Measurements from ENCODE around the gene C7orf25. TPM values are rescaled to one million over a fixed set of nuclear protein-coding genes. Genes with fewer than 3 reads are reported as not detected.

The C7orf25 gene
- total RNA-seq = 10 to 100 TPM in 3 of 4 donors, 1 to 10 TPM in 1; 8.3 to 15.1 (median 11.3) TPM

DNA sequence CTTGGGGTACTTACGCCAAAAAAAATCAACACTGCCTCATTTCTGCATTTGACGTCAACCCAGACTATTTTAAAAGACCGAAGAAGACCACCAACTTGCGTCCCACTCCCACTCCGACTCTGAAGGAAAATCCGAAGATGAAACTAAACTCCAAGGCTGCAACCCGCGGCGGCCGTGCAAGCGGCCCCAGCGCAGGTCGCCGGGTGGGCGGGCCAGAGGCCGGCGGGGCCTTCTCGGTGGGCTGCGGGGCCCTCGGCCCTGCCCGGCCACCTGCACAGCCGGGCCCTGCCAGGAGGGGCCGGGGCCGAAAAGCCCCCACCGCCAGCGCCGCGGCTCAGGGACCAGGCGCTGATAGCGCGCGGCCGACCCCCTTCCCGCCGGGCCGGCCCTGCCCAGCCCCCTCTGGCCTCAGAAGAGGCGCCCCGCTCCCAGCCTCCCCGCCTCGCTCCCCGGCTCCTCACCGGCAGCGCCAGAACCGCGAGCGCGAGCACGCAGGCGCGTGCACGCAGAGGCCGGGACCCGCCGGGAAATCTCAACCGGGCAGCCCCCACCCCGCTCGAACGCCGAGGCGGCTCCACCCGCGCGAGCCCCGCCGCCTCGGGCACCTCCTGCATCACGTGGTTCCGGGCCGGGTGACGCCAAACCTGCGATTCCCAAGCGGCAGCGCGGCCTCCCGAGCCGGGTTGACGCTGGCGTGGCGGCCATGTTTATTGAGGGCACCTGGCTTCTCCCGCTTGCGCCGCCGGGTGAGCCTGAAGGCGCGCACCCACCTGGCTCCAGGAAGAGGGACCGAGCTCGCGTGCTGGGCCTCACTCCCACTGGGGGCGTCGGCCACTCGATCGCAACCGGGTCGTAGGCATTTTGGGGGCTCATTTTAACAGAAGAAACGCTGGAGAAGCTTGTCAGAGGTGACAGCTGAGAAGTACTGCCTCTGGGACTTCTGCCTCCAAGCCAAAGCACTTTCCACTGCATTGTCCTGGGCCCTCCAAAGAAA lies at the start of gene C7orf25:
C7orf25 (minus strand) TSS at position 617 of the 994 bp plus-strand sequence. CDS start 1,170 bp downstream, outside the sequence.
- H3K4me3 ChIP-seq = peak within 1 kb of the TSS; percentile 72 to 96 (median 92)
- H3K36me3 ChIP-seq = peaks cover 0 to 11% (median 0%) of the 10 kb centered on the region in 3 donors
- peak; percentile 95 to 99 (median 98) for DNase-seq
- H3K9me3 ChIP-seq = no peaks in the 10 kb centered on the region
- H3K27me3 ChIP-seq = no peaks in the 10 kb centered on the region
- TF ChIP-seq, protein P1, sequence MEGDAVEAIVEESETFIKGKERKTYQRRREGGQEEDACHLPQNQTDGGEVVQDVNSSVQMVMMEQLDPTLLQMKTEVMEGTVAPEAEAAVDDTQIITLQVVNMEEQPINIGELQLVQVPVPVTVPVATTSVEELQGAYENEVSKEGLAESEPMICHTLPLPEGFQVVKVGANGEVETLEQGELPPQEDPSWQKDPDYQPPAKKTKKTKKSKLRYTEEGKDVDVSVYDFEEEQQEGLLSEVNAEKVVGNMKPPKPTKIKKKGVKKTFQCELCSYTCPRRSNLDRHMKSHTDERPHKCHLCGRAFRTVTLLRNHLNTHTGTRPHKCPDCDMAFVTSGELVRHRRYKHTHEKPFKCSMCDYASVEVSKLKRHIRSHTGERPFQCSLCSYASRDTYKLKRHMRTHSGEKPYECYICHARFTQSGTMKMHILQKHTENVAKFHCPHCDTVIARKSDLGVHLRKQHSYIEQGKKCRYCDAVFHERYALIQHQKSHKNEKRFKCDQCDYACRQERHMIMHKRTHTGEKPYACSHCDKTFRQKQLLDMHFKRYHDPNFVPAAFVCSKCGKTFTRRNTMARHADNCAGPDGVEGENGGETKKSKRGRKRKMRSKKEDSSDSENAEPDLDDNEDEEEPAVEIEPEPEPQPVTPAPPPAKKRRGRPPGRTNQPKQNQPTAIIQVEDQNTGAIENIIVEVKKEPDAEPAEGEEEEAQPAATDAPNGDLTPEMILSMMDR (IDR thresholded peaks at IDR 0.05) = peak in 1 of 6 experiments; percentile 11
- peak in 1 of 2 donors; percentile 31 for TF ChIP-seq POLR2A (IDR thresholded peaks at IDR 0.05)
- peaks cover 0 to 10% (median 3%) of the 10 kb centered on the region in 4 donors for H3K4me1 ChIP-seq
- peak within 1 kb of the TSS; percentile 78 to 87 (median 80) for H3K27ac ChIP-seq

DNA sequence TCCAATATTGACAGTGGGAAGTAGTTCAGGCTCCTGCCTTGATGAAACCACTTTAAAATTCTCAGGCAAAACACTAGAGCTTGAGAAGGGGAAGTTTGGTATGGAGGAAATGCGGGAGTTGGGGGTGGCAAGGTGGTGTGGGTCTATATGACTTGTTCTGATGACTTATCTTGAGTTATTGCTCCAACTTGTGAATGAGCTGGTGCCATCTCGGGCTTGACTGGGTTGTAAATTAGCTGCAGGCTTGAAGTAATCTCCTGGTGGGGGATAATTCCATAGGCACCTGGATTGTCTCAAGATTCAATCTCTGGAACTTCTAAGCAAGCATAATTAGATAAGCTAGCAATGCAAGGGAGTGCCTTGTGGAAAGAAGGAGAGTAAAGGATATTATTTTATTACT lies 49.3 kb upstream of the C7orf25 start:
- H3K4me3 ChIP-seq = no peak overlapping the region
- no peak overlapping the region for H3K27ac ChIP-seq
- DNase-seq = no peak
- H3K4me1 ChIP-seq = no peaks in the 10 kb centered on the region
- no peaks in the 10 kb centered on the region for H3K9me3 ChIP-seq
- TF ChIP-seq POLR2A (IDR thresholded peaks at IDR 0.05) = no peak
- TF ChIP-seq, protein P1 (IDR thresholded peaks at IDR 0.05) = no peak
- H3K36me3 ChIP-seq = no peaks in the 10 kb centered on the region
- H3K27me3 ChIP-seq = no peaks in the 10 kb centered on the region

GRCh38 chr7:42960762-42961161 lies 48.9 kb upstream of the C7orf25 start:
- TF ChIP-seq, protein P1 (IDR thresholded peaks at IDR 0.05) = no peak
- no peak for TF ChIP-seq POLR2A (IDR thresholded peaks at IDR 0.05)
- DNase-seq = no peak
- Histone ChIP-seq H3K4me3 (no peak overlapping the region), H3K36me3 (no peaks in the 10 kb centered on the region), H3K27me3 (no peaks in the 10 kb centered on the region), H3K27ac (no peak overlapping the region), H3K4me1 (no peaks in the 10 kb centered on the region), H3K9me3 (no peaks in the 10 kb centered on the region)

GRCh38 chr7:42959549-42959948 lies 47.7 kb upstream of the C7orf25 start:
- Histone ChIP-seq H3K27me3 (no peaks in the 10 kb centered on the region), H3K9me3 (no peaks in the 10 kb centered on the region), H3K27ac (no peak overlapping the region), H3K36me3 (no peaks in the 10 kb centered on the region), H3K4me1 (no peaks in the 10 kb centered on the region), H3K4me3 (no peak overlapping the region)
- no peak for DNase-seq
- TF ChIP-seq, protein P1 (IDR thresholded peaks at IDR 0.05) = no peak
- TF ChIP-seq POLR2A (IDR thresholded peaks at IDR 0.05) = no peak

DNA sequence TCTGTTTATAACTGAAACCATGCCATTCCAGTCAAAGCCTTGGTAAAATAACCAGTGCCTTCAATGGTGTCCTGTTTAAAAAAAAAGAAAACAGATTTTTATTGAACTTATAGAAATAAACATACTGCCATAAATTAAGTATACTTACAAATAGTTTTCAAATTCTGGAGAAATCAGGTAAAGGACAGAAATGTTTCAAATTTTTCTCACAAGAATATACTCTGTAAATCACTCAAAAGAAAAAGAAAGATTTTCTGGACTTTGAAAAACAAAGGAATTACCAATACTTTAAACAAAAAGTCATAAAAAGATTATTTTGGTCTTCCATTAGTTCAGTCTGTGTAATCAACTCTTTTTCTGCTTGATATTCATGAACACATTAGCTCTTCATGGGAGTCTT lies 44.2 kb upstream of the C7orf25 start:
- Histone ChIP-seq H3K27me3 (no peaks in the 10 kb centered on the region), H3K4me1 (no peaks in the 10 kb centered on the region), H3K36me3 (no peaks in the 10 kb centered on the region), H3K4me3 (no peak overlapping the region), H3K9me3 (no peaks in the 10 kb centered on the region), H3K27ac (no peak overlapping the region)
- no peak for DNase-seq
- TF ChIP-seq, protein P1 (IDR thresholded peaks at IDR 0.05) = no peak
- TF ChIP-seq POLR2A (IDR thresholded peaks at IDR 0.05) = no peak
